Trophoblast cell (in vitro differentiated cells and primary cell): ENCODE data around the gene AP1S1.

Experiments used
- DNase-seq, 2 donors: peaks; one replicate each; pipeline ENCODE4 v3.0.0-alpha.2; 2016
- H2AFZ ChIP-seq: 2 replicates; pipeline ENCODE4 v1.6.1; 2013; ENCODE audit warnings: low read length, moderate library complexity, mild to moderate bottlenecking; ENCODE audit not compliant: insufficient read depth, poor library complexity
- H2AK5ac ChIP-seq: 2 replicates; pipeline ENCODE4 v1.6.1; 2013; ENCODE audit warnings: mild to moderate bottlenecking, low read length
- H2BK120ac ChIP-seq: 2 replicates; pipeline ENCODE4 v1.6.1; 2013; ENCODE audit warnings: low read length, mild to moderate bottlenecking, moderate library complexity; ENCODE audit not compliant: insufficient read depth, poor library complexity
- H2BK12ac ChIP-seq: 2 replicates; pipeline ENCODE4 v1.6.1; 2013; ENCODE audit warnings: mild to moderate bottlenecking, low read length, moderate library complexity
- H2BK5ac ChIP-seq: 2 replicates; pipeline ENCODE4 v1.6.1; 2013; ENCODE audit warnings: low read length, low read depth, moderate library complexity, mild to moderate bottlenecking; ENCODE audit not compliant: poor library complexity
- H3K14ac ChIP-seq: 2 replicates; pipeline ENCODE4 v1.6.1; 2013; ENCODE audit warnings: mild to moderate bottlenecking, low read length
- H3K18ac ChIP-seq: 2 replicates; pipeline ENCODE4 v1.6.1; 2013; ENCODE audit warnings: mild to moderate bottlenecking, low read length
- H3K23ac ChIP-seq: 2 replicates; pipeline ENCODE4 v1.6.1; 2013; ENCODE audit warnings: low read length
- H3K27ac ChIP-seq: 2 replicates; pipeline ENCODE4 v1.5.1; 2013; ENCODE audit warnings: low read depth, mild to moderate bottlenecking, inconsistent platforms, low read length, moderate library complexity
- H3K27me3 ChIP-seq: 2 replicates; pipeline ENCODE4 v1.6.1; 2013; ENCODE audit warnings: inconsistent platforms, mild to moderate bottlenecking, low read length, moderate library complexity; ENCODE audit not compliant: insufficient read depth
- H3K36me3 ChIP-seq, 2 experiments: 1 replicate in 1 of 2; 2 replicates in 1 of 2; pipeline ENCODE4 v1.6.1; 2013; ENCODE audit warnings: low read length in 2 of 2, mild to moderate bottlenecking in 2 of 2, moderate library complexity in 1 of 2; ENCODE audit not compliant: insufficient read depth in 2 of 2, control insufficient read depth in 1 of 2
- H3K4ac ChIP-seq: 2 replicates; pipeline ENCODE4 v1.6.1; 2013; ENCODE audit warnings: low read depth, mild to moderate bottlenecking, low read length, moderate library complexity
- H3K4me1 ChIP-seq, 2 experiments: 1 replicate in 1 of 2; 2 replicates in 1 of 2; pipeline ENCODE4 v1.6.1; 2013; ENCODE audit warnings: low read length in 2 of 2, mild to moderate bottlenecking in 2 of 2, moderate library complexity in 1 of 2; ENCODE audit not compliant: insufficient read depth in 2 of 2, control insufficient read depth in 1 of 2
- H3K4me2 ChIP-seq: 2 replicates; pipeline ENCODE4 v1.6.1; 2013; ENCODE audit warnings: inconsistent platforms, mild to moderate bottlenecking, low read length, moderate library complexity
- H3K4me3 ChIP-seq: 2 replicates; pipeline ENCODE4 v1.5.1; 2013; ENCODE audit warnings: mild to moderate bottlenecking, low read depth, low read length, inconsistent platforms
- H3K79me1 ChIP-seq: one replicate; pipeline ENCODE4 v1.6.1; 2013; ENCODE audit warnings: low read length
- H3K79me2 ChIP-seq: 2 replicates; pipeline ENCODE4 v1.6.1; 2013; ENCODE audit warnings: low read length, mild to moderate bottlenecking; ENCODE audit not compliant: control insufficient read depth, insufficient read depth, poor library complexity
- H3K9ac ChIP-seq: 2 replicates; pipeline ENCODE4 v1.6.1; 2013; ENCODE audit warnings: mild to moderate bottlenecking, low read length
- H3K9me3 ChIP-seq: 2 replicates; pipeline ENCODE4 v1.6.1; 2013; ENCODE audit warnings: low read depth, mild to moderate bottlenecking, control low read depth, inconsistent platforms, low read length; ENCODE audit not compliant: insufficient read depth
- H4K12ac ChIP-seq: 2 replicates; pipeline ENCODE4 v1.6.1; 2013; ENCODE audit warnings: low read depth, mild to moderate bottlenecking, low read length, moderate library complexity
- H4K8ac ChIP-seq: 2 replicates; pipeline ENCODE4 v1.6.1; 2013; ENCODE audit warnings: low read depth, mild to moderate bottlenecking, low read length, moderate library complexity
- H4K91ac ChIP-seq: one replicate; pipeline ENCODE4 v1.6.1; 2013; ENCODE audit warnings: low read depth, mild to moderate bottlenecking, low read length, moderate library complexity
- WGBS: extraction: QIAGEN DNeasy Blood & Tissue Kit; methylation state at CpG from one replicate; pipeline ENCODE4 v1.1.7; 2013; ENCODE audit warnings: missing lambda C conversion rate; ENCODE audit not compliant: insufficient read length, insufficient coverage; ENCODE audit errors: extremely low coverage; 5-methylcytosine and 5-hydroxymethylcytosine counted together

AP1S1 gene

GRCh38 chr7:101172854-101173751 is 18.8 kb downstream of the AP1S1 start:
- no peak overlapping the region for H4K12ac ChIP-seq
- H2BK120ac ChIP-seq: no peak overlapping the region
- H2BK5ac ChIP-seq: no peak overlapping the region
- peaks cover 12% of the 10 kb centered on the region for H3K9me3 ChIP-seq
- H3K79me1 ChIP-seq: no peaks in the 10 kb centered on the region
- H3K14ac ChIP-seq: no peak overlapping the region
- H3K23ac ChIP-seq: no peak overlapping the region
- H3K4me3 ChIP-seq: no peak overlapping the region
- no CpG with 5 or more reads among the region's 53 CpGs for WGBS
- H3K4me1 ChIP-seq: peaks cover 10 to 19% of the 10 kb centered on the region in 2 experiments
- no peak overlapping the region for H3K27ac ChIP-seq
- no peak for DNase-seq
- H2BK12ac ChIP-seq: no peak overlapping the region
- H3K4me2 ChIP-seq: no peak overlapping the region
- no peak overlapping the region for H4K91ac ChIP-seq
- no peak overlapping the region for H3K18ac ChIP-seq
- H3K9ac ChIP-seq: no peak overlapping the region
- peaks cover 62% of the 10 kb centered on the region for H3K27me3 ChIP-seq
- no peaks in the 10 kb centered on the region for H3K36me3 ChIP-seq
- no peak overlapping the region for H2AFZ ChIP-seq
- no peak overlapping the region for H4K8ac ChIP-seq
- no peak overlapping the region for H2AK5ac ChIP-seq
- no peaks in the 10 kb centered on the region for H3K79me2 ChIP-seq
- no peak overlapping the region for H3K4ac ChIP-seq

DNA sequence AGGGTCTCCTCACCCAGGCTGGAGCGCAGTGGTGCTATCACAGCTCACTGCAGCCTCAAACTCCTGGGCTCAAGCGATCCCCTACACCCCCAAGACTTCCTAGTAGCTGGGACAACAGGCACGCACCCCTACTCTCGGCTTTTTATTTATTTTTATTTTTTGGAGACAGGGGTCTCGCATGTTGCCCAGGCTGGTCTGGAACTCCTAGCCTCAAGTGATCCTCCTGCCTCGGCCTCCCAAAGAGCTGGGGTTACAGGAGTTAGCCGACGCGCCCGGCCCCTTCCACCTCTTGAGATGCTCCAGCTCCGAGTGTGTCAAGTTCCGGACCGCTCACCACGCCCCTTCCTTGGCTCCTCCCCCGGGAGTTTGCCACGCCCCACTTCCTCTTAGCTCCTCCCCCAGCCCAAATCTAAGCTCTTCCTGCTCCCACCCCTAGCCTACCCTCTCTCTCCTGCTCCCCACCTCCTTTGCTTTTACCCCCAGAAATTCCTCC is 19.5 kb downstream of the AP1S1 start:
- no CpG with 5 or more reads among the region's 16 CpGs for WGBS
- H3K14ac ChIP-seq: no peak overlapping the region

DNA sequence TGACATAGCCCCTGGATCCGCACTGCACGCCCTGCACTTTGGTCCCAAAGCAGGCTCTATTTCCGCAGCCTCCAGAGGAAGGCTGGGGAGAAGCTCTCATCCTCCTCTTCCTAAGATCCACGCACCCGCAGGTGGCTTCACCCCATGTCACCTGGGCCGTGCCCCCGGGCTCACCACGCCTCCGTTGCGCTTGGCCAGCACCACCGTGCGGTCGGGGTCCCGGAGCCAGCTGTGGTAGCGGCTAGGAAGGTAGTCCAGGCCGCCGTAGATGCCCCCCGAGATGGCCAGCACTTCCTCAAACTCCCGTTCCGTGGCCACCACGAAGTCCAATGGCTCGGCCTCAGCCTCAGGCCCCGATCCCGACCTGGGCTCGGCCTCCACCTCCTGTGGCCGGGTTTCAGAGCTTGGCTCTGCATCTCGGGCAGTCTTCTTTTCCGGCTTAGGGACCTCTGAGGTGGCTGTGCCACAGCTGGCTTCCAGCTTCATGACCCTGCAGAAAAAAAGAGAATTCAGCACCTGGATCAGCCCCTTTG is 20.1 kb downstream of the AP1S1 start:
- no peak overlapping the region for H3K4me2 ChIP-seq
- H3K4me1 ChIP-seq: peaks cover 6 to 8% of the 10 kb centered on the region in 2 experiments
- H3K79me1 ChIP-seq: no peaks in the 10 kb centered on the region
- no peak overlapping the region for H4K8ac ChIP-seq
- no peak overlapping the region for H4K12ac ChIP-seq
- H2BK12ac ChIP-seq: no peak overlapping the region
- H3K18ac ChIP-seq: no peak overlapping the region
- WGBS: no CpG with 5 or more reads among the region's 28 CpGs
- peaks cover 12% of the 10 kb centered on the region for H3K9me3 ChIP-seq
- H2AFZ ChIP-seq: no peak overlapping the region
- H3K14ac ChIP-seq: no peak overlapping the region
- no peaks in the 10 kb centered on the region for H3K79me2 ChIP-seq
- H3K27me3 ChIP-seq: peaks cover 65% of the 10 kb centered on the region
- no peak overlapping the region for H4K91ac ChIP-seq
- no peaks in the 10 kb centered on the region for H3K36me3 ChIP-seq
- no peak overlapping the region for H3K4ac ChIP-seq
- H3K4me3 ChIP-seq: no peak overlapping the region
- H2BK120ac ChIP-seq: no peak overlapping the region
- H2AK5ac ChIP-seq: no peak overlapping the region
- DNase-seq: no peak
- no peak overlapping the region for H3K23ac ChIP-seq
- no peak overlapping the region for H3K27ac ChIP-seq
- H3K9ac ChIP-seq: no peak overlapping the region
- no peak overlapping the region for H2BK5ac ChIP-seq

More for the DNA sequence above, 19.5 kb downstream of the AP1S1 start:
- no peak overlapping the region for H4K91ac ChIP-seq
- H3K9me3 ChIP-seq: peaks cover 12% of the 10 kb centered on the region
- no peak overlapping the region for H3K4me2 ChIP-seq
- H3K4me3 ChIP-seq: no peak overlapping the region
- peak in 1 of 2 donors; percentile 28 for DNase-seq
- H3K36me3 ChIP-seq: no peaks in the 10 kb centered on the region
- no peak overlapping the region for H3K23ac ChIP-seq
- H3K18ac ChIP-seq: no peak overlapping the region
- H3K79me1 ChIP-seq: no peaks in the 10 kb centered on the region
- H3K79me2 ChIP-seq: no peaks in the 10 kb centered on the region
- H4K8ac ChIP-seq: no peak overlapping the region
- H3K4ac ChIP-seq: no peak overlapping the region
- H2BK5ac ChIP-seq: no peak overlapping the region
- H3K27me3 ChIP-seq: peaks cover 65% of the 10 kb centered on the region
- no peak overlapping the region for H2BK120ac ChIP-seq
- peaks cover 6 to 13% of the 10 kb centered on the region in 2 experiments for H3K4me1 ChIP-seq
- H3K27ac ChIP-seq: no peak overlapping the region
- H3K9ac ChIP-seq: no peak overlapping the region
- H4K12ac ChIP-seq: no peak overlapping the region
- no peak overlapping the region for H2BK12ac ChIP-seq
- no peak overlapping the region for H2AFZ ChIP-seq
- H2AK5ac ChIP-seq: no peak overlapping the region

DNA sequence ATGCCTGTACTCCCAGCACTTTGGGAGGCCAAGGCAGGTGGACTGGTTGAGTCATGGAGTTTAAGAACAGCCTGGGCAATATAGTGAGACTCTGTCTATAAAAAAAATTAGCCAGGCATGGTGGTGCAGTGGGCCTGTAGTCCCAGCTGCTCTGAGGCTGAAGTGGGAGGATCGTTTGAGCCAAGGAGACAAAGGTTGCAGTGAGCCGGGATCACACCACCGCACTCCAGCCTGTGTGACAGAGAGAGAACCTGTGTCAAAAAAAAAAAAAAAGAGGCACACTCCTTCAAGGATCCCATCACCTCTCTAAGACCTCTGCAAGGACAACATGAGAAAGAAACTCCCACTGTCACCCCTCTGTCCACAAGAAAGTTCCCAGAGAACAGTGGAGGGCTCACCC is 21.4 kb downstream of the AP1S1 start:
- no peak overlapping the region for H3K4ac ChIP-seq
- H3K4me2 ChIP-seq: no peak overlapping the region
- H4K12ac ChIP-seq: no peak overlapping the region
- peaks cover 16% of the 10 kb centered on the region for H3K9me3 ChIP-seq
- no peak overlapping the region for H2BK120ac ChIP-seq
- H2BK12ac ChIP-seq: no peak overlapping the region
- no peak overlapping the region for H2AK5ac ChIP-seq
- no peaks in the 10 kb centered on the region for H3K36me3 ChIP-seq
- no peak overlapping the region for H2AFZ ChIP-seq
- H3K4me3 ChIP-seq: no peak overlapping the region
- H3K27ac ChIP-seq: no peak overlapping the region
- H3K23ac ChIP-seq: no peak overlapping the region
- DNase-seq: no peak
- H3K79me2 ChIP-seq: no peaks in the 10 kb centered on the region
- no CpG with 5 or more reads among the region's 3 CpGs for WGBS
- no peak overlapping the region for H3K9ac ChIP-seq
- H3K14ac ChIP-seq: no peak overlapping the region
- H3K4me1 ChIP-seq: peaks cover 5 to 6% of the 10 kb centered on the region in 2 experiments
- H3K18ac ChIP-seq: no peak overlapping the region
- H4K91ac ChIP-seq: no peak overlapping the region
- H3K79me1 ChIP-seq: no peaks in the 10 kb centered on the region
- H4K8ac ChIP-seq: no peak overlapping the region
- peaks cover 69% of the 10 kb centered on the region for H3K27me3 ChIP-seq
- no peak overlapping the region for H2BK5ac ChIP-seq
